ENCODE measurements around the gene THADA.

Gene THADA

GRCh38 chr2:43490252-43490786 is 105.5 kb downstream of the THADA start:
- no peak for DNase-seq

- DNase-seq = no peak
Observed at GRCh38 chr2:43488737-43489136, 107.1 kb downstream of the THADA start.

GRCh38 chr2:43486603-43487002 is 109.2 kb downstream of the THADA start:
- DNase-seq = no peak

DNA sequence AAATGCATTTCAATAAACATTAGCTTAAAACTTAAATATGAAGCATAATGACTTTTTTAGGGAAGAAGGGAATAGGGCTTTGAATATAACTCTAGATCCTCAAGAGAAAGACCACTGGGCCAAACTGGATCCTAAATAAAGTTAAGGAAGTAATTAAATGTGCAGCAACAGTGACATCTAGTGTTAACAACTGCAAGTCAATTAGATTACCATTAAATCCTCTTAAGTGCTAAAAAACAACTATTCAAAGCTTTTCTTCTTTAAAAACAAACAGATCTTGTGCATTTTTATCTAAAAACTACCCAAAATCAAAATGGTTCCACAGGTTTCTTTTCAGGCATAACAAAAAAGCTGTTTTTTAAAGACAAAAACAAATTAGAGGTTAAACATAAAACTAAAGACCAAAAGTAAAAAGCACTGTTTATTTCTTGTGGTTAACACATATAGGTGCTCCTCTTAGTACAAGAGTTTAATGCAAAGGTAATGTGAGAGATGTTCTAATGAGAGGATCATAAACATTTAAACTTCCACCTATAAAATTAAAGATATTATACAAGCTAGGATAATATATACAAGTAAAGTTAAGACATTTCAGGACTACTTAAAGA is 111.4 kb downstream of the THADA start:
- no peak for DNase-seq

DNA sequence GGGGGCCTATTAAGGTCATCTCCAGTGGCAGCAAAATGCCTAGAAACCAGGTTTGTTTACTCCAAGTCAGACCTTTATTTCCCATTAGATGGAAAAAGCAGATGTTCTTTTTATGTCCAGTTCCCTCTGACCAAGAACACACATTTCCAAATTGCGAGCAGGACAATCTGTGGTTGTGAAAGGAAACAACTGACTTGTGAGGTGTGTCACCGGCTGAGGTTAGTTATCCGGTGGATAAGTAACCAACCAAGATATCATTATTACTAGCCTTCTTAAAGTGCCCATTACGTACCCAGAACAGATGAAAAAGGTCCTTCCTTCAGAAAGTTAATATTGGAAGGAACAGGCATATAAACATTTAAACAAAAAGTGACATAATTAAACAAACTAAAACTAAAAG is 112.9 kb downstream of the THADA start:
- DNase-seq = peak; percentile 32

DNA sequence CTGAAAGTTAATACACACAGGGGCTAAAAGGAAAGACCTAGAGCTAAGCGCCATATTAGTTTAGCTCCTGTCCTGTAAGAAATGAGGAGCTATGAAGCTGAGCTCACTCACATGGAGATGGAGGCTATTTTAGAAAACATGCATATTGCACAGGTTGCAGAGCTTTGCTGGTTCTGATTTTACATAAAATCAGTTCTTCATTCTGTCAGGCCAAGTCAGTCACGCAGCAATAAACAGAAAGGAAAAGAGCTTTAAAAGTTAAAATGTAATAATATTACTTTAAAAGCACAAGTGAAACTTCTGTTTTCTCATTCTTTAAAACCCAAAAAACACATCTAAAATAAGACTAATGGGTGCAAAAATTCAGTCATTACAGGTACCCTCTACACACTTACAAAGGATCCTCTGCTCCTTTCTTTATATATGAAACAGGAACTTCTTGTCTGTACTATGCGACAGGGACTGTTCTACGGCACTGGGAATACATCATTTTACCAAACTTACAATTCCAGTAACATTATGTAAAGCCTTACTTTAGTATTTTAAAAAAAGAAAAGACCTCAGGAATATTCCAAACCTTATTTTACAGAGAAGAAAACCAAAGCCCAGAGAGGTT is 113.8 kb downstream of the THADA start:
- DNase-seq = no peak

DNA sequence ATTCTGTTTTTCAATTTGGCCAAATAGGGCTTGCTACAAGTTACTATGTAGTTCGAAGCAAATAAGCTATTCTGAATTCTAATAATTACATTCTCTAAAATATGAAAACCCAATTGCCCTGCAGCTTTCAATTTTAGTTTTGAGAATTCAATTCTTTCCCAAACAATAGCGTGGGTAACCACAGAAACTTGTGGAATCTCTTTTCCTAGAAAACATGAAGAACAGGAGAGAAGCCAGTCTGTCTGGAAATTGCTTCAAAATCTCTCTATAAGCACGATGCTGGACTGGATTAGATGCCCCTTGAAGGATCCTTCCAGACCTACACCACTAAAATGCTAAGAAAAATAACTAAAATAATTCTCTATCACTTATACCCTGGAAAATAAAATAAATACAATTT is 115.0 kb downstream of the THADA start:
- no peak for DNase-seq

DNA sequence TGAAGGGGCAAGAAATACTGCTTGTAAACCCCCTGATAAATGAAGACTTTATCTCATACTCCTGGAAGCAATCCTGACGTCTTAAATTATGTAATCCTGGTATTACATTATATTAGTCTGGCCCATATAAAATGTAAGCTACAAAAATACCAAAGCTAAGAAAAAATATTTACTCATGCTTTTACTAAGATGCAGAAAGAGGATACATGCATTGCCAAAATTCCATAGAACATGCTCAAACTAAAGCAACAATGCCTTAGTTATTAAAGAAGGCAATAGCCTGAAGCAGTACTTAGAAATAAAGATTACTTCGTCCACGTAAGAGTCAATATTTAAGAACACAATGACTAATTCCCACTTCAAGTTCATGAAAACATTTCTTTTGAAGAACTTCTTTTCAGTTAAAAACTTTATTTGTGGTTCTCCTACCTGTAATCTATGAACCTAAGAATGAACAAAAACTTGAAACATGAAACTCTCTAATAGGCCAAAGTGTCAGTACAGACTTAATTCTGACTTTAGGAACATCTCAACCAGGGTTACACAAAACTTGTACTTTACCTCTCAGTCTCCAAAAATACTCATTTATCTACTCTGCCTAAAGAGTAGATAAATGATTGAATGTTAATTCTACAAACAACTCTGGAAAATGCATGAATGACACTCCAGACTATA is 117.3 kb downstream of the THADA start:
- DNase-seq = no peak

DNA sequence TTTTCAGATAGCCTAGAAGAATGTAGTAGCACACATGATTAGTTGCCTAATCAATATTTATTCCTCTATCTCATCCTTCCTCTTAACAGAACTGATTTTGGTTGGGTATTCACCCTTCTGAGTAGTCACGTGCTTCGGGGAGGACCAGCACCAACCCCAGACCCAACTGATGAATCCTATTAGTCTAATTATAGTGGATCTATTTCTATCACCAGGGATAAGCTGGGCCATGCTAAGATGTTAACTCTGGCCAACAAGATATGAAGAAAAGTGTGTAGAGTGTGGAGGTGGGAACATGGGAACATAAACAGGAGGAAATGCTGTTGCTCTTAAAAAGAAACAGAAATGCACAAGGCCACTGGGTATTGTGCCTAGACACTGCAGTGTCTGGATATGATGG is 119.9 kb downstream of the THADA start:
- no peak for DNase-seq

- no peak for DNase-seq
Observed at GRCh38 chr2:43475137-43475846, 120.5 kb downstream of the THADA start.

DNA sequence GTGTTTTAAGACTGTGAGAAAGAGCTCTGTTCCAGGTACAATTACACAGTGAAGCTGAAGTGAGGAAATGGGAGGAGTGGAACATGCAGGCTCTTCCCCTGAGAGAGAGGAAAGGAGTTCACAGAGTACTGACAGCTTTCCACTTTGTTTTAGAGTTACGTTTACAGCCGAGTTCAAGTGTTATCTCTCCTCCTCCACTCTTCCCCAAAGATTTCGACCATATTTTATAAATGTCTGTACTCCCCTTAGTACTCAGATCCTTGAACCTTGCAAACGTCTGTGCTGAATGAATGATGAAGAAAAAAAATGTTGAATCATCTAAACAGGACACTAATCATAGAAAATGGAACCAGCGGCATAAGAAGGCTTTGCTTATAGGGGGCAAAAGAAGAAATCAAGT is 121.6 kb downstream of the THADA start:
- DNase-seq = no peak

GRCh38 chr2:43473767-43474166 is 122.1 kb downstream of the THADA start:
- DNase-seq = no peak

DNA sequence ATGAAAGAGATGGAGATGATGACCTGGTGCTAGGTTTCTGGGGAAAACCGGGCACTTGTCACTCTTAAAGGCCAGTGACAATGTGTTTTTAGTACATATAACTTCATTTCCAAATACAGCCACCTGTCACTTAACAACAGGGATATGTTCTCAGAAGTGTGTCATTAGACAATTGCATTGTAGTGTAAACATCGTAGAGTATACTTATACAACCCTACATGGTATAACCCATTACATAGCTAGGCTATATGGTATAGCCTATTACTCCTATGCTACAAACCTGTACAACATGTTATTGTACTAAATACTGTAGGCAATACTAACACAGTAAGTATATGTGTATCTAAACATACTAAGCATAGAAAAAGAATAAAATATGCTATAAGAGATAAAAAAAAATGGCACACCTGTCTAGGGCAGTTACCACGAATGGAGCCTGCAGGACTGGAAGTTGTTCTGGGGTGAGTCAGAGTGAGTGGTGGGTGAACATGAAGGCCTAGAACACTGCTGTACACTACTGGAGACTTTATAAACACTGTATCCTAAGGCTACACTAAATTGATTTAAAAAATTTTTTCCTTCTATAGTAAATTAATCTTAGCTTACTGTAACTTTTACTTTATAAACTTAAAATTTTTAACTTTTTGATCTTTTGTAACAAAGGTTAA is 123.2 kb downstream of the THADA start:
- DNase-seq = no peak

- no peak for DNase-seq
Observed at GRCh38 chr2:43469713-43470112, 126.1 kb downstream of the THADA start.

DNA sequence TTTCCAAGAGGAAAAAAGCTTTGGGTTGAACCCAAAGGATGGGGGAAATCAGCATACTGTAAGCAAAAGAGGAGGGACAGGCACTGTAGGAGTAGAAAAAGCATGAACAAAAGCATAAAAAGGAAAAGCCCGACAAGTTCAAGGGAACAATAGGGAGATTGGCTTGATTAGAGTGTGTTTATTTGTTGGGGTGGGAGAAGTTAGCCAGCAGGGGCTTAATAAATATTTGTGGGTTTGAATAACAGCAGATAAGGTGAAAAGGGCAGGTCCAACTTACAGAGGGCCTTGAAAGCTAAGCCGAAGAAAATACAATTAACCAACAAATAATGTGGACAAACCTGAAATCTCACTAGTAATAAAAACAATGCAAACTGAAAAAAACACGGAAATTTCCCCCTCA is 126.7 kb downstream of the THADA start:
- no peak for DNase-seq

DNA sequence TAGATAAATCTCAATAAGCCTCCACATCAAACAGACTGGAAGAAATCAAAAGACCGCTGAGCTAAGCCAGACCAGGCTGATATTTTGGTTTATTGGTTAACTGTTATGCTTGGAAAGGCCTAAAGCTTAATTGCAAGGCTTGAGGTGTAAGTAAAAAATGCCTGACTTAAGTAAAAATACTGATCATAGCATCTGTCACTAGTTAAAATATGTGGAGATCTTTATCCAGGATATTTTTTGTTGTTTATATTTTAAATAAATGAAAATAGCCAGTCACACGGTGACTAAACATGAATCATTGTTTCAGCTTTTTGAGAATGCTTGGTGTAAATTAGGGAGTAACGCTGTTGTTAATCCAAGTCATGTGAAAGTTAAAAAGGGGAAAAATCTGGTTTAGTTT is 127.9 kb downstream of the THADA start:
- DNase-seq = no peak

DNA sequence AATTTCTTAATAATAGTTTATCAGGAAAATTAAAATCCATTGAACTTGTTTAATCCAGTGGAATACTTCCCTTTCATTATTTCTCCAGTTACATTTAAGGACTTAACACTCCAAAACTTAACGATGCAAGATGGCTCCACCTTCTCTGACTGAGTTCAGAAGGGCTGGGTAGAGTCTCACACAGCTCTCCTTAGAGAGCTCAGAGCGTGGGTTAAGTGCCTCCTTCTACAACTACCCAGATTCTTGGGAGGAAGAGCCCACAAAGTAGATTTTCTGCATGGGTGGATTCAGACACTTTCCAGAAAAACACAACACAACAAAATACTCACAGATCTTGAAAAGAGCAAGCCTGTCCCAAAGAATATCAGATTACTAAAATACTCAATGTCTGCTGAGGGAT is 130.6 kb downstream of the THADA start:
- DNase-seq = no peak

DNA sequence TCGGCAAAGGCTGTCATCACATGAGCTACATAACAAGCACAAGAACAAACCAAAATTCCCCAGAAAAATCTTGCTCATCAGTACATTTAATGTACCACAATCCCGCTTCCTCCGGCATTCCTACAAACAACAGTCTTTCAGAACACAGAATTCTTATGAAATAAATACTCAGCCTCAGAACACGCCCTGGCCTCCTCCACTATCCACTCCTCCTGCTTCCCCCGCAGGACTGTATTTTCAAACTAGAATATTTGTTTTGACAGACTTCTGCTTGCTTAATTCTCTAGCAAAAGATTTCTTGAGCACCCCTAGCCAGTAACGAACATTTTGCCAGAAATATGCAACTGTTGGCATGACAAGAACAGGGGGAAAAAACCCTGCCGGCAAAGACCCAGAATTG is 131.2 kb downstream of the THADA start:
- no peak for DNase-seq

- no peak for DNase-seq
Observed at GRCh38 chr2:43462866-43463641, 132.8 kb downstream of the THADA start.

- no peak for DNase-seq
Observed at GRCh38 chr2:43461453-43462073, 134.3 kb downstream of the THADA start.

GRCh38 chr2:43460611-43461365 is 135.1 kb downstream of the THADA start:
- peak; percentile 53 for DNase-seq

Measured in right hindlimb (tissue), 1 donor.